Smooth muscle cell (in vitro differentiated cells): ENCODE data around the gene AIFM3. TPM values are rescaled to one million over a fixed set of nuclear protein-coding genes. Genes with fewer than 3 reads are reported as not detected.
"Not testable (repeated sequence)": the region's sequence is repeated elsewhere in the genome, so short reads cannot be mapped to it uniquely, and the experiment has no call there.

Source experiments
- DNase-seq: peaks from one replicate; lab custom pipeline; 2025; ENCODE audit not compliant: unreplicated experiment; lab: John Stamatoyannopoulos, UW
- H2AFZ ChIP-seq: fragments of 200-600 bp; sonication (generic); 2 replicates; pipeline ENCODE4 v1.6.0; 2016; ENCODE audit warnings: antibody characterized with exemption, low read depth, mild to moderate bottlenecking
- H3F3A ChIP-seq: fragments of 200-600 bp; sonication (generic); 2 replicates; pipeline ENCODE4 v1.6.0; 2017; ENCODE audit warnings: antibody characterized with exemption, low read depth
- H3K27ac ChIP-seq: fragments of 200-600 bp; sonication (generic); 2 replicates; pipeline ENCODE4 v1.5.1; 2016; ENCODE audit warnings: low read depth, mild to moderate bottlenecking
- H3K27me3 ChIP-seq: fragments of 200-600 bp; sonication (generic); 2 replicates; pipeline ENCODE4 v1.6.1; 2016; ENCODE audit warnings: low read depth, mild to moderate bottlenecking
- H3K36me3 ChIP-seq: fragments of 200-600 bp; sonication (generic); 2 replicates; pipeline ENCODE4 v1.5.1; 2016; ENCODE audit warnings: low read depth
- H3K4me1 ChIP-seq: fragments of 200-600 bp; sonication (generic); 2 replicates; pipeline ENCODE4 v1.5.1; 2016; ENCODE audit warnings: low read depth
- H3K4me2 ChIP-seq: fragments of 200-600 bp; sonication (generic); 2 replicates; pipeline ENCODE4 v1.6.0; 2016; ENCODE audit warnings: mild to moderate bottlenecking
- H3K4me3 ChIP-seq: fragments of 200-600 bp; sonication (generic); 2 replicates; pipeline ENCODE4 v1.5.1; 2016; ENCODE audit warnings: mild to moderate bottlenecking
- H3K79me2 ChIP-seq: fragments of 200-600 bp; sonication (generic); 2 replicates; pipeline ENCODE4 v1.6.0; 2016; ENCODE audit warnings: low read depth, mild to moderate bottlenecking
- H3K9ac ChIP-seq: fragments of 200-600 bp; sonication (generic); 2 replicates; pipeline ENCODE4 v1.6.0; 2016; ENCODE audit warnings: low read depth
- H3K9me3 ChIP-seq: fragments of 200-600 bp; sonication (generic); replicated peaks from 2 replicates; pipeline ENCODE4 v1.5.1; 2016; ENCODE audit warnings: low read depth
- H4K20me1 ChIP-seq: fragments of 200-600 bp; sonication (generic); 2 replicates; pipeline ENCODE4 v1.6.0; 2016; ENCODE audit warnings: low read depth
- CTCF ChIP-seq: fragments of 200-600 bp; sonication (generic); IDR thresholded peaks from 2 replicates; pipeline ENCODE4 v1.5.1; 2017; ENCODE audit warnings: borderline replicate concordance, mild to moderate bottlenecking, antibody characterized with exemption; ENCODE audit not compliant: insufficient read depth, poor library complexity, severe bottlenecking
- WGBS: methylation state at CpG from one replicate; pipeline ENCODE4 v1.1.7; 2016; ENCODE audit warnings: low lambda C conversion rate; 5-methylcytosine and 5-hydroxymethylcytosine counted together
- polyA plus RNA-seq: library from polyadenylated mRNA; unstranded; fragments of >200 nt; fragmentation: Nextera tagmentation; extraction: Ambion mirVana; gene quantifications from 2 replicates; pipeline ENCODE4 v1.2.1, GENCODE V29; 2016
- total RNA-seq: library from RNA; depleted of rRNA; stranded (reverse); fragments of >200 nt; gene quantifications from 2 replicates; pipeline ENCODE4 v1.2.3, GENCODE V29; 2014

Gene AIFM3
- total and polyA plus RNA-seq, 2 experiments from 2014 or later: 0.85 TPM; not detected in 1

GRCh38 chr22:20967697-20968211 is 699 bp downstream of the AIFM3 start:
- TF ChIP-seq CTCF: no peak
- Histone ChIP-seq H3K9ac (no peak overlapping the region), H3K4me1 (peaks cover 22% of the 10 kb centered on the region)

GRCh38 chr22:20968281-20968977 is 1.4 kb downstream of the AIFM3 start:
- H3K36me3 ChIP-seq: no peaks in the 10 kb centered on the region
- no peak overlapping the region for H3K4me3 ChIP-seq
- peaks cover 22% of the 10 kb centered on the region for H3K4me1 ChIP-seq
- WGBS: 94% methylated on average over 7 of the region's 7 CpGs
- no peak overlapping the region for H3K4me2 ChIP-seq
- H3K27ac ChIP-seq: no peak overlapping the region
- TF ChIP-seq CTCF: no peak
- no peak overlapping the region for H3K9ac ChIP-seq
- no peak for DNase-seq
- peaks cover 27% of the 10 kb centered on the region for H3K27me3 ChIP-seq
- no peaks in the 10 kb centered on the region for H4K20me1 ChIP-seq
- no peaks in the 10 kb centered on the region for H3K79me2 ChIP-seq
- H3F3A ChIP-seq: no peaks in the 10 kb centered on the region
- H2AFZ ChIP-seq: no peak overlapping the region
- no peaks in the 10 kb centered on the region for H3K9me3 ChIP-seq

More at GRCh38 chr22:20967697-20968211, 699 bp downstream of the AIFM3 start:
- Histone ChIP-seq H3K27me3 (peaks cover 28% of the 10 kb centered on the region), H3K79me2 (no peaks in the 10 kb centered on the region), H3K9me3 (no peaks in the 10 kb centered on the region), H4K20me1 (no peaks in the 10 kb centered on the region), H3K27ac (no peak overlapping the region), H2AFZ (no peak overlapping the region), H3K36me3 (no peaks in the 10 kb centered on the region), H3F3A (no peaks in the 10 kb centered on the region), H3K4me2 (no peak overlapping the region), H3K4me3 (no peak overlapping the region)
- WGBS: 21% methylated on average over 17 of the region's 19 CpGs
- no peak for DNase-seq

GRCh38 chr22:20970939-20971657 is 4.0 kb downstream of the AIFM3 start:
- no peak for TF ChIP-seq CTCF
- DNase-seq: no peak
- Histone ChIP-seq H4K20me1 (no peaks in the 10 kb centered on the region), H3K79me2 (no peaks in the 10 kb centered on the region), H2AFZ (no peak overlapping the region), H3K36me3 (no peaks in the 10 kb centered on the region), H3K4me2 (no peak overlapping the region), H3K4me1 (peaks cover 14% of the 10 kb centered on the region), H3K27ac (no peak overlapping the region), H3K4me3 (no peak overlapping the region), H3K27me3 (peaks cover 3% of the 10 kb centered on the region), H3K9me3 (no peaks in the 10 kb centered on the region), H3K9ac (no peak overlapping the region), H3F3A (no peaks in the 10 kb centered on the region)
- WGBS: 78% methylated on average over 4 of the region's 4 CpGs

GRCh38 chr22:20972014-20972694 is 5.1 kb downstream of the AIFM3 start:
- H2AFZ ChIP-seq, DNase-seq, H3F3A ChIP-seq, H3K4me2 ChIP-seq, H4K20me1 ChIP-seq, H3K4me3 ChIP-seq, H3K36me3 ChIP-seq, H3K27me3 ChIP-seq, H3K79me2 ChIP-seq, H3K27ac ChIP-seq, H3K9me3 ChIP-seq, H3K9ac ChIP-seq: not testable (repeated sequence)
- H3K4me1 ChIP-seq: peaks cover 14% of the 10 kb centered on the region
- 91% methylated on average over 9 of the region's 11 CpGs for WGBS
